GM19023 (cell line): Measurements from ENCODE around the gene VASP.

ENCODE experiments used
- ATAC-seq: cut with Tn5 transposase; IDR thresholded peaks from one replicate; pipeline ENCODE4 v1.9.1; 2021; ENCODE audit warnings: mild to moderate bottlenecking, moderate library complexity; ENCODE audit not compliant: unreplicated experiment

The VASP gene

GRCh38 chr19:45506989-45507871 is at the start of gene VASP:
Gene VASP (plus strand): TSS chr19:45507479. CDS start chr19:45507772, 293 bp downstream.
- peak; percentile 37 for ATAC-seq

- no peak for ATAC-seq
Measured at GRCh38 chr19:45457776-45458175, 49.5 kb upstream of the VASP start.

- no peak for ATAC-seq
Measured at GRCh38 chr19:45460807-45461347, 46.4 kb upstream of the VASP start.

- ATAC-seq, result no peak
Measured at GRCh38 chr19:45462174-45462573, 45.1 kb upstream of the VASP start.

GRCh38 chr19:45463241-45463640 is 44.0 kb upstream of the VASP start:
- ATAC-seq, result no peak

- ATAC-seq, result no peak
Measured at GRCh38 chr19:45464274-45464673, 43.0 kb upstream of the VASP start.

- ATAC-seq, result no peak
Measured at GRCh38 chr19:45464852-45465441, 42.3 kb upstream of the VASP start.

- no peak for ATAC-seq
Measured at GRCh38 chr19:45467115-45467455, 40.2 kb upstream of the VASP start.

- peak; percentile 41 for ATAC-seq
Measured at GRCh38 chr19:45467456-45468158, 39.7 kb upstream of the VASP start, which contains the start of gene FOSB. Gene FOSB (plus strand): TSS chr19:45467996. CDS start chr19:45468587, 591 bp downstream.

- ATAC-seq, result no peak
Measured at GRCh38 chr19:45468159-45468651, 39.1 kb upstream of the VASP start.

GRCh38 chr19:45468803-45469131 is 38.5 kb upstream of the VASP start:
- ATAC-seq, result peak; percentile 20

GRCh38 chr19:45469132-45469944 is 37.9 kb upstream of the VASP start:
- ATAC-seq, result peak; percentile 77

- ATAC-seq, result no peak
Measured at GRCh38 chr19:45469945-45470761, 37.1 kb upstream of the VASP start.

- no peak for ATAC-seq
Measured at GRCh38 chr19:45470762-45471081, 36.6 kb upstream of the VASP start.

- ATAC-seq, result no peak
Measured at GRCh38 chr19:45471111-45471930, 36.0 kb upstream of the VASP start.

GRCh38 chr19:45471931-45472562 is 35.2 kb upstream of the VASP start:
- ATAC-seq, result no peak

- ATAC-seq, result no peak
Measured at GRCh38 chr19:45472563-45473366, 34.5 kb upstream of the VASP start.

GRCh38 chr19:45473367-45473681 is 34.0 kb upstream of the VASP start:
- no peak for ATAC-seq
